Vagina (tissue), 2 donors: ENCODE results near the gene SMIM32.

Source experiments
- POLR2A ChIP-seq, 2 donors: fragments of 450-650 bp; IDR thresholded peaks; one replicate each; pipeline ENCODE4 v1.6.1; 2017; ENCODE audit warnings: antibody characterized with exemption in 2 of 2, mild to moderate bottlenecking in 2 of 2, moderate library complexity in 2 of 2
- POLR2AphosphoS5 ChIP-seq, 2 donors: sonication (generic); formaldehyde crosslinking; IDR thresholded peaks; one replicate each; pipeline ENCODE4 v1.9.0; 2017; ENCODE audit warnings: antibody characterized with exemption in 2 of 2, mild to moderate bottlenecking in 2 of 2, low read depth in 1 of 2; ENCODE audit not compliant: insufficient read depth in 1 of 2
- TF ChIP-seq, protein P1 (sequence below), 3 experiments: fragments of 450-650 bp in 2 of 3; fragments of 200-600 bp in 1 of 3; sonication (generic) in 1 of 3; IDR thresholded peaks; one replicate each; pipeline ENCODE4 v1.5.1; 2017 to 2019; ENCODE audit warnings: antibody characterized with exemption in 3 of 3, mild to moderate bottlenecking in 2 of 3, moderate library complexity in 2 of 3

DNA sequence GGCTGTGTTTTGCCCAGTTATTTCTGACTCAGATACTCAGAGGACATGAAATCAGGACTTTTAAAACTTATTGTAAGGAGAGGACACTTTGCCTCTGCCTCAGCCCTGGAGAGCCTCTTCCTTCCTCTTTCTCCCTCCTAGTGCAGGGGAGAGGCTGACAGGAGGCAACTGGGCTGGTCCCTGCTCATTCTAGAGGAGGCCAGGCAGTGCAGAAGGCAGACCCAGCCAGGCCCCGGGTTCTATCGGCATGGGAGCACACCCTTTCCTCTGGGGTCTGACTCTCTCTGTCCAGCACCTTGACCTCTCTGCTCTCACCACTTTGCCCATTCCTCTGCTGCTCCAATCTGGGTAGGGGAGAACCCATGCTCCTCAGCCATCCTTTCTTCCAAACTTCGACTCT is 16.0 kb upstream of the SMIM32 start:
- TF ChIP-seq, protein P1, sequence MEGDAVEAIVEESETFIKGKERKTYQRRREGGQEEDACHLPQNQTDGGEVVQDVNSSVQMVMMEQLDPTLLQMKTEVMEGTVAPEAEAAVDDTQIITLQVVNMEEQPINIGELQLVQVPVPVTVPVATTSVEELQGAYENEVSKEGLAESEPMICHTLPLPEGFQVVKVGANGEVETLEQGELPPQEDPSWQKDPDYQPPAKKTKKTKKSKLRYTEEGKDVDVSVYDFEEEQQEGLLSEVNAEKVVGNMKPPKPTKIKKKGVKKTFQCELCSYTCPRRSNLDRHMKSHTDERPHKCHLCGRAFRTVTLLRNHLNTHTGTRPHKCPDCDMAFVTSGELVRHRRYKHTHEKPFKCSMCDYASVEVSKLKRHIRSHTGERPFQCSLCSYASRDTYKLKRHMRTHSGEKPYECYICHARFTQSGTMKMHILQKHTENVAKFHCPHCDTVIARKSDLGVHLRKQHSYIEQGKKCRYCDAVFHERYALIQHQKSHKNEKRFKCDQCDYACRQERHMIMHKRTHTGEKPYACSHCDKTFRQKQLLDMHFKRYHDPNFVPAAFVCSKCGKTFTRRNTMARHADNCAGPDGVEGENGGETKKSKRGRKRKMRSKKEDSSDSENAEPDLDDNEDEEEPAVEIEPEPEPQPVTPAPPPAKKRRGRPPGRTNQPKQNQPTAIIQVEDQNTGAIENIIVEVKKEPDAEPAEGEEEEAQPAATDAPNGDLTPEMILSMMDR (IDR thresholded peaks at IDR 0.05): no peak
- TF ChIP-seq POLR2A (IDR thresholded peaks at IDR 0.05) (no peak), POLR2AphosphoS5 (IDR thresholded peaks at IDR 0.05; ENCODE audit: insufficient read depth in 1 of 2, low read depth in 1 of 2) (no peak)
